Activated CD4-positive, alpha-beta T cell treated with anti-CD3 and anti-CD28 coated beads, Interleukin-2, amount 50 U/mL, for 48 hours (primary cell): ENCODE measurements around the gene TMEM89.

Experiments used
- DNase-seq, 2 experiments: peaks; one replicate each; pipeline ENCODE4 v3.0.0-alpha.2; 2020

The TMEM89 gene

DNA sequence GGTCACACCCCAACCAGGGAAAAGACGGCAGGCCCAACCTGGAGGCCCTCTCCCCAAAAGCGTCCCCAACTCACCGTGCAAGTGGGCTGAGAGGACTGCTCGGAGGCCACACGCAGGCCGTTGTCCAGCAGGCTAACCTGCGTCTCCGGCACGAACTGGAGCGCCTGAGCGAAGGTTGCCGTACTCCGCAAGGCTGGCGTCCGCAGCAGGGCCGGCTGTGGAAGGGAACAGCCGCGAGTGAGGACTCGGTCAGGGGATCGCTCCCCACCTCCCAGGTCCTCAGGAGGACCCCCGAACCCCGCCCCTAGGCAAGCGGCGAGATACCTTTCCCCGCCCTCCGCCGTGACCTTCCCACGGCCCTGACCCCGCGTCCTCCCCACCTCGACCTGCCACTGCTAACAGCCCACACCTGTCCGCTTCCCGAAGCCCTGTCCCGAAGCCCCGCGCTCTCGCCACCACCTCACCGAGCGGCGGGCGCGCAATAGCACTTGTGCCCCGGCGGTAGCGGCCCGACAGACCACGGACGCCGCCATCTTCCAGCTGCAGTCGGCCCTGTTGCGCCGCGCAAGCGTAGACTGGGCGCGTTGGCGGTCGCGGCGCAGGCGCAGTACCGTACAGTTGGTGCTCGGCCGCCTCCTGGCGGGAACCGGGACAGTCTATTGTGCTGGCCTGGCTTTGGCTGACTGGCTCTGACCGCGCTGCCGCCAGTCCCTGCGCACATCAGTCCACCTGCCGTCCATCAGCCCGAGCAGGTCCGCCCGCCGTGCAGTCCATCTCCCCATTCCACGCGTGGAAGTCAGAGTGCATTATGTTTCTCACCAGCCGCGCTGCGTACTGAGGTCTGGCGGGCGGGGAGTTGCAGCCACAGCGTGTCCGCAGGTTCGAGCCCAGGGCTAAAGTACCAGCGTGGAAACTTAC is 12.2 kb downstream of the TMEM89 start, which contains the start of gene UQCRC1:
UQCRC1 (minus strand) TSS at position 559 of the 918 bp plus-strand sequence; CDS start at position 533, 26 bp downstream.
- DNase-seq, result peak; percentile 90 to 92

DNA sequence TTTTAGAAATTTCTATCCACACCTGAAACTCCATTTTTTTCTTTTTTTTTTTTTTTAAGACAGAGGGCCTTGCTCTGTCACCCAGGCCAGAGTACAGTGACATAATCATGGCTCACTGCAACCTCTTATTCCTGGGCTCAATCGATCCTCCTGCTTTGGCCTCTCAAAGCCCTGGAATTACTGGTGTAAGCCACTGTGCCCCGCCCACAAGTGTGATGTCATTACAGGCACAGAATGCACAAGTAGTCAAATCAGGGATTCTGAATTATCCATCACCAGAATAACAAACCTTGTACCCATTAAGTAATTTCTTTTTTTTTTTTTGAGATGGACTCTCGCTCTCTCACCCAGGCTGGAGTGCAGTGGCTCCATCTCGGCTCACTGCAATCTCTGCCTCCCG is 14.1 kb downstream of the TMEM89 start:
- DNase-seq, result peak; percentile 31 to 54

DNA sequence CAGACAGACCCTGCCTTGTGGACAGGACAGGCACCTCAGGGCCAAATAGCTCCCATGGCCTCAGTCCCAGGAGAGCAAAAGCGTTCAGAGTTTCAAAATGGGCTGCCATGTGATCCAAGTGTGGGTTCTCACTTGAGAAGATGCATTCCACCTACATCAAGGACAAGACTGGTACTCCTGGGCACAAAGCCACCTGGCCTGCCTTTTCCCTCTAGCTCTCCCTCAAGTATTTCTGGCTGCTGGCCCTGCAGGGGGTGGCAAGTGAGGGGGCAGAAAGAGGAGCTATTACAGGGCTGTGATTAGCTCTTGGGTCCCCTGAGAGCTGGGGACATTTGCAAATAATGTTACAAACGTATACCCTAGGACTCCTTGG is 20.0 kb downstream of the TMEM89 start:
- no peak for DNase-seq

DNA sequence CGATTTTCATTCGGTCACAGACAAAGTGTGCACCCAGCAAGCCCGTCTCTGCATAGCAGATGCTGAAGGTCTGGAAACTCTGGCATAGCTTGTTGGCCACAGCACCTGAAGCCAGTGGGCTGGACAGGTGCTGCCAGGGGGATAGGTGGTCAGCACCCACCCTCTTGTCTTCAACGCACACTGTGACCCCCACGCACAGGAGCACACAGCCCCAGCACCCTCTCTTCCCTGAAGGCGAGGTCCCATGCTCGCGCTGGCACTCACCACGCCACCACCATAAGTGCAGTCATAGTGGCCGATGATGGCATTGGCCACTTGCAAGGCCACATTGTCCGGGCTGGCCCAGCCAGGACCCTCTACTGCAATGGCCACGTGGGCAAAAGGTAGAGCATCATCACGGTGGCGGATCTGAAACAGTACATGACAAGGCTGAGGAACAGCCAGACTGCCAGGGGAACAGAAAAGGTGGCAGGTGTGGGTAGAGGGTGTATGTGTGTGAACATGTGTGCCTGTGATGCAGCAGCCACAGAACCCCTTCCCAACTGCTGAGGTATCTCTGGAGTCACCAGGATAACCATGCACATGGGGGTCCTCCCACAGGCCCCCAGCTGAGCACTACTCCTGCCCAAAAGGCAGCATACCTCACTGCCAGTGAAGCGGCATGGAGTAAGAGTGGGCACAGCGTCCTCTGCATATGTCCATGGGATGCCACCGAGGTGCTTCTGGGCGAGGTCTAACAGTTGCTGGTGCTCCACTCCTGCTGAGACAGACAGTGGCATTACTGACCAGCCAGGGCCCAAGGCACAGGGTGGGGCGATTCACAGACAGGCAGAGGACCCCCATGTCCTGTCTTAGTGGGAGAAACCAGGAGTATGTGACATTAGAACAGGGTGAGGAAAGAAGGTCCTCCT is 20.6 kb downstream of the TMEM89 start:
- DNase-seq, result no peak

DNA sequence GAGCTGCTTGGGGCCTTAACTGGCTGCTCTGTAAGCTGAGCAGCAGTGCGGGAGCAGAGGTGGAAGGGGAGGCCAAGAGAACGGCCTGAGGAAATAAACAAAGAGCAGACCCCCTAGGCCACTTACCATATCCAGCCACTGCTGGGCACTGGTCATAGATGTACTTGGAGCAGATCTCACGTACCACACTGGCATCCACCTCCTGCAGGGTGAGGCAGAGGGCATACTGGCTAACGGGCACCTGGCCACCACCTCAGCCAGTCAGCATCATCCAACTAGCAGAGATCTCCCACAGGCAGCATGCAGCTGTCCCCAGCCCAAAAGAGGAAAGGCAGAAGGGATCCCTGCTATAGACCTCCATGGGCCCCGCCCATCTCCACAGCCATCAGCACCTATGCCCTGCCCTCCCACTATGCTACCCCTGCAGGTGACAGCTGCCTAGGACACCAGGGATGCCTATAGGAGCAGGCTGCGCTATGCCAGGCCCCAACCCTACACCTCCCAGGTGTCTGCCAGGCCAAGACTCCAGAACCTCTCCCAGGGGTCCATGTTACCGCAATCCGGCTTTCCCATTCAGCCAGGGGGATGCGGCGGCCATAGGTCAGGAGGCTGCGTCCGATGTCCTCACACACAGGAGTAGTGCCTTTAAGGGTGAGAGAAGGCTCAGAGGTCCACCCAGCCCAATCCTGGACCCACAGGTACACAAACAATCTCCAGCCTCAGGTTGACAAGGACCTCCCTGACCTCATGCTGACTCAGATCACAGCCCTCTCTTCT is 21.9 kb downstream of the TMEM89 start:
- DNase-seq, result no peak

DNA sequence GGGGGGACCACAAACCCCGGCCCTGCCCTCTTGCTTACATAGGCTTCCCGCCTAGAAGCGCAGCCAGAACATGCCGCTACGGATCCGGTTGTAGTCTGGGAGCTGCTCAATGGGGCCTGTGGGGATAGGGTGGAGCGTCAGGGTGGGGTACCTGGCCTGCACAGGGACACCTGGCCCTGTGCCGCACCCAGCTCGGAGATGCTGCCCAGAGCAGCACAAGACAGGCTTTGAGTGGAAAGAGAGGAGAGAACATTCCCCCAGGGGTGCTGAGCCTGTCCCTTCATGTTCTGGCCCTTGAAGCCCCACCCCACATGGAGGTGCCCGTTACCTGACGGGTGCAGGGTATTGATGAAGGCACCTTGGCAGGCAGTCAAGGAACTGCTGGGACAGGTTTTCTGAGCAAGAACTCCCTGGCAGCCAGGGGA is 22.5 kb downstream of the TMEM89 start:
- no peak for DNase-seq

GRCh38 chr3:48598323-48599076 is 23.1 kb downstream of the TMEM89 start:
- DNase-seq, result no peak

GRCh38 chr3:48597408-48597800 is 24.2 kb downstream of the TMEM89 start:
- no peak for DNase-seq

DNA sequence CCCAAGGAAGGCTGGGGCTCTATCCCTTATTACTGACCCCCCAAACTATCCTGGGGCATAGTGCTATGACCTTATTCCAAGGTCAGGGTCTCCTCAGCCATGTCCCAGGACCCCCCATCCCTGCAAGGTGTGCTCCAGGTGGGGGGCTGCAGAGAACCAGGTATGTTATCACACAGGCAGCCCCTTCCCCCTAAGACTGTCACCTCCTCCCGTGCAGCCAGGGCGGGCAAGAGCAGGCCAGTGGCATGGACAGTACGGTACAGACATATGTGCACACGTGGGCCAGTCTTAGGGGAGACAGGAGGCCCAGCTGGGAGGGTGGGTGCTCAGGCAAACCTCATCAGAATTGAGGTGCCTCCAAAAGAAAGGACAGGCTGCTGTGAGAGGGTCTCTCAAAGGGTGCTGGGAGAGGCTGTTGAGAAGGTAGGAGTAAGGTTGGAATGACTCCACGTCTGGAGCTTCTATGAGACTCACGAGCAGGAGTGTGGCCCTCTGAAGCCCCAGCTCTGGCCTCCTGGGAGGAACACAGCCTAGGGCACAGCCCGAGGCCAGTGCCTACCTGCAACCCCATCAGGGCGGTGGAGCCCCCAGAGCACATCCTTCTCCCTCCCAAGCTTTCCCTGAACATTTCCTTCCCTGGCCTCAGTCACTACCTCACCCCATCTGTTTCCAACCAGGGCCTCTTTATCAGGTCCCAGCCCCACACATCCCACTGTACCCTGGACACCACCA is 24.7 kb downstream of the TMEM89 start:
- DNase-seq, result no peak

GRCh38 chr3:48596157-48596556 is 25.4 kb downstream of the TMEM89 start:
- no peak for DNase-seq

- no peak for DNase-seq
These were observed 25.9 kb downstream of the TMEM89 start for GRCh38 chr3:48595526-48596121.

- DNase-seq, result no peak
These were observed 26.5 kb downstream of the TMEM89 start, which contains the start of gene COL7A1 for GRCh38 chr3:48595075-48595525. Gene COL7A1, minus strand, starts transcription at chr3:48595329. Its CDS starts 170 bp downstream, at chr3:48595159.

DNA sequence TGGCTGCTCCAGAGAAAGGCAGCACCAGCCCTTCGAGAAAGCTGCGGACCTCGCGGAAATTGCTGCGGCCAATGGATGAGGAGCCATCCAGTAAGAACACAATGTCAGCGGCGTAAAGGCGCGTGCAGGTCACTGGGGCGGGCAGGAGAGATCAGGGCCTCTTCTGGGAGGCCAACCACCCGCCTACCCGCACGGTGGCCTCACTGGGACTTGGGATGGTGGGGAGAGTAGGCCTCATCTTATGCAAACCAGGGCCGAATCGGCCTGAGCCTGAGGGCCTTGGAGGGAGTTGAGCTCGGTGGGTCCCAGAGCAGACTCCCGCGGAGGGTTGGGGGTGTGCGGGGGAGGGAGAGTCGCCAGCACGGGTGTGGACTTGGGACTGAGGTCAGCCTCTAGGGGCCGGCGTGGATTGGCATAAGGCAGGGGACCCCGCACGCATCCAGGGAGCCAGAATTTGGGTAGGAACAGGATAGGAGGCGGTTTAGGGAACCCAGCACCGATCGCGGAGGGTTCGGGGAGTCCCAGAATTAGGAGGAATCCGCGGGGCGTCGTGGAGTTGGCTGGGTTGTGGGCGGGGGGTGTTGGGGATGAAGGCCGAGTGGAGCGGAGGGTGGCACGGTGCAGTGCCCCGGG is 27.0 kb downstream of the TMEM89 start:
- DNase-seq, result no peak

DNA sequence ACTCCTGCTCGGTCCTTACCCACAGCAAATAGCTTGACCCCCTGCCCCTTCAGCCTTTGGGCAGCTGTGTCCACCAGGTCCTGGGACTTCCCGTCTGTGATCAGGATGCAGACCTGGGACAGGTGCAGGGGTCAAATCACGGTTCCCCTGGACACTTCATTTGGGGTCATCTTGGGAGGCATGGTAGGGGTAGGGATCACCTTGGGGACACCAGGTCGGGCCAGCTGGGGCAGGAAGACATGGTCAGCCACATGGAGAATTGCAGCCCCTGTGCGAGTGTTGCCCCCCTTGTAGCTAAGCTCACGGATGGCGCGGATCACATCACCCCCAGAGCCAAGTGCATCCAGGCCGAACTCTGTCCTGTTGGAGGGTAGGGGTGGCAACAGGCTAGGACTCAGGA is 28.2 kb downstream of the TMEM89 start:
- no peak for DNase-seq

DNA sequence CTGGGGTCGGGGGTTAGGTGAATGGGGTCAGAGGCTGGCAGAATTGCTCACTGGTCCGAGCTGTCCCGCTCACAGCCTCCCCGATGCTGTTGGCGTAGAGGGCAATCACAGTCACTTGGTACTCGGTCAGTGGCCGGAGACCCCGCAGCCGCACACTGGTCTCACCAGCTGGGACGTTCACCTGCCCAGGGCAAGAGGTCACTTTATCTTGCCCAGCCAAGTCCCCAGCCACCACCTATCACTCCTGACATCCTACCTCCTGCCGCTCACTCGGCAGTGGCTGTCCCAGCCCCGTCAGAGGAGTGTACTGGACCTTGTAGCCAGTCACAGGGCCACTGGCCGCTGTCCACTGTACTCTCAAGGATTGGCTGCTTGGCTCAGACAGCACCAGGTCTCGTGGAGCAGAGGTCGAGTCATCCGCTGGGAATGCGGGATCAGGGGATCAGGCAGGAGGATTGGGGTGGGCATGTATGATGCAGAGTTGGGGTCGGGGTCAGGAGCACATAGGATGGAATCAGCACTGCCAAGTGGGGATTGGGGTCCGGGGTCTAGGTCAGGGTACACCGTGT is 29.0 kb downstream of the TMEM89 start:
- DNase-seq, result no peak

DNA sequence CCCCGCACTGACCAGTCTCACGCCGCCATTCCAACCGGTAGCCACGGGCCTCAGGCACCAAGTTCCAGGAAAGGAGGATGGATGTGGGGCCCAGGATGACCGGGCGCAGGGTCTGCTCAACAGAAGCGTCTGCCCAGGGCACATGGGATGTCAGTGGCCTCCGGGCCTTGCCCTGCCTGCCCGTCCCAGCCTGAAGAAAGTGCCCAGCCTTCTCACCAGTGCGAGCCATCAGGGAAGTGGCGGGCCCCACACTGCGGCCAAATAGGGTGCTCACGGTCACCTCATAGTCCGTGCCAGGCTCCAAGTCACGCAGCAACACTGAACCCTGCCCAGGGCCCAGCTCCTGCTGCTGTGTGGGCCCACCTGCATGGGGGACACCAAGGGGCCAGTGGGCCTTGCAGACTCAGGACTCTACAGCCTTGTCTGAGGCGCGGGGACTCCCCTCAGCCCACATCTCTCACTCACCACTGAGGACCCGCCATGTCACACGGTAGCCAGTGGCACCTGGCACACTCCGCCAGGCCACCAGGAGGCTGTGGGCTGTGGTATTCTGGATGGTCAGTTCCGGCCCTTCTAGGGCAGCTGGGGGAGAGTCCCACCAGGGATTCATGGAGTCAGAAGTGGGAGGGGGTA is 29.6 kb downstream of the TMEM89 start:
- no peak for DNase-seq

DNA sequence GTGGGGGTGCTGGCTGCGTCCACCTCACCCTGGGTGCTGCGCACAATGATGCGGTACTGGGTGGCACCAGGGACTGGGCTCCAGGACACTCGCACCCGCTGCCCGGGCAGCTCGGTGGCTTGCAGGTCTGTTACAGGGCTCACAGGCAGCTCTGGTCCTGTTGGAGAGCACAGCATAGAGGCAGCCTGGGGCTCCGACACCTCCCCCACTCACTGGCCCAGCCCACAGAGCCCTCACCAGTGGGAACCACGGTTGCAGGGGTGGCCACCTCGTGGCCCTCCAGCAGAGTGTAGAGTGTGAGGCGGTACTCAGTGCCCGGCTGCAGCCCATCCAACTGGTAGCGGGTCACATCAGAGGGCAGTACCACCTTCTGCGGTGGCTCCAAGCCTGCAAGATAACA is 30.1 kb downstream of the TMEM89 start:
- DNase-seq, result no peak

- no peak for DNase-seq
These were observed 33.3 kb downstream of the TMEM89 start for GRCh38 chr3:48588230-48588629.

DNA sequence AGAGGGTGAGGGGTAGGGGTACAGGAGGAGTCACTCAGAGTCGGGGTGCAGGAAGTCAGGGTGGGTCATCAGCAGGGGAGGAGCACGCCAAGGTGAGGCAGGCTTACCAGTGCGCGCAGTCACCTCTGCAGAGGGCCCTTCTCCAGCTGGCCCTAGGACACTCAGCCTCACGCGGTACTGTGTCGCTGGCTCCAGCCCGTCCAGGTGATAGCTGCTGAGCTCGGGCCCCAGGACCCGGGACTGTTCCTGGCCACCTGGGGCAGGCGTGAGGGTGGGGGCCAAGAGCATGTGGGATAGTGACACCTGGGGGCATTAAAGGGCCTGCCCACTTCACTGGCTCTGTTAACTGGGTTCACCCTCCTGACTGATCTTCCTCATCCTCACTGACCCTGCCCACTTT is 33.9 kb downstream of the TMEM89 start:
- DNase-seq, result no peak
